ENCODE data around the gene TRIM31. TPM values are rescaled to one million over a fixed set of nuclear protein-coding genes. Genes with fewer than 3 reads are reported as not detected.
A peak's percentile ranks its signal among the peaks of the same experiment; 100 is the strongest.

TRIM31 gene
- total and polyA plus RNA-seq, 2 of the 4 experiments (the other 2 are of a cell fraction), result not detected

DNA sequence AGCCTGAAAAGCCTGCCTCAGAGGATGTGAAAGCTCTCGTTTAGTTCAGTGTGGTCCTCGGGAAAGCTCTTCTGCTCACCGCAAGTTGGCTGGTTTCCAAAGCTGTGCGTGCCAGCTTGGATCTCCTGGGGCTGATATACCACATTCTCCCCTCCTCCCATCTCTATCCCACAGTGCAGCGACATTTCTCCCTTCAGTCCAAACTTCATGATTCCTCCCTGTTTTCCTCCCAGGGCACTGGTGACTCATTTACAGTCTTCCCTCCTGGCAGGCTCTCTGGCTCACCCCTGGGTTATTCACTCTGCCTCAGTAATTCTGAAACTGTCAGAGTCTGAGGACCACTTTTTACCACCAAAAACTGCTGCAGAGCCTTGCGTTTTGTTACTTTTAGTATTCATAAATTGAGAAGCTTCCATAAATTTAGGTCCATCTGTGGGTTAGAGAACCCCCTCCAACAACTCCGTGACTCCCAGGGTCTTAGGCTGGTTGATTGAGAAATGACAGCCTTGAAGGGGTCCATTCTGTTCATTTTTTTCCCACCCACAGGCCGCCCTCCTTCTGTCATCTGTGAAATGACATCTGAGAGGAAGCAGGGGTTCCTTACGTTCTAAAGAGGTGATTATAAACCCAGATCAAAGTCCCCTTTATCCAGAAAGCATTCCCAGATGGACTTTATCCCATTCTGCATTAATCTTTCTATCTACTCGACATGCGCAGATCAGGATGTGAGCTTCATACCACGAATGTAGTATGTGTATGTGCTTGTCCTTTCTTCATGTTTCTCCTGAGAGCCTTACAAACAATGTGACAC, 42.0 kb upstream of the TRIM31 start:
- H2AFZ ChIP-seq (replicated peaks; ENCODE audit: low read length, poor library complexity), result no peak overlapping the region
- no peaks in the 10 kb centered on the region for H4K20me1 ChIP-seq (ENCODE audit: insufficient read depth, low read length)
- DNase-seq (peak; percentile 50), ATAC-seq (ENCODE audit: low read depth) (peak; percentile 85)
- dilution Hi-C loops (cut with HindIII; ENCODE audit: low sequenced_read_pairs, unreplicated experiment), result no loop called here
- no peak overlapping the region for H3K4me3 ChIP-seq (ENCODE audit: insufficient read depth, low read depth, low read length)
- no peaks in the 10 kb centered on the region for H3K79me1 ChIP-seq (ENCODE audit: low read depth in 1 of 2, low read length in 2 of 2)
- no peaks in the 10 kb centered on the region for H3K9me1 ChIP-seq (ENCODE audit: insufficient read depth, low read length)
- no peak overlapping the region for H3K4ac ChIP-seq (ENCODE audit: low read depth, low read length)
- H3K23ac ChIP-seq (ENCODE audit: low read depth, low read length), result no peak overlapping the region
- no peak overlapping the region for H3K18ac ChIP-seq (ENCODE audit: low read depth, low read length)
- 20% methylated on average over 5 of the region's 12 CpGs; no CpG with 5 or more reads in 1 of the 2 experiments for WGBS, 2 experiments (ENCODE audit: extremely low coverage in 2 of 2, insufficient read length in 1 of 2)
- H3K56ac ChIP-seq (ENCODE audit: extremely low read depth, insufficient read depth, low read length), result no peak overlapping the region
- no TSS peak for BruUV-seq (replicated peaks)
- no peak overlapping the region for H3K4me2 ChIP-seq (ENCODE audit: low read depth, low read length)
- CTCF ChIA-PET, result no interaction called here
- H3K27me3 ChIP-seq (ENCODE audit: control insufficient read depth, insufficient read depth, low read length), result peaks cover 29% of the 10 kb centered on the region
- H2AK5ac ChIP-seq (ENCODE audit: low read depth, low read length), result no peak overlapping the region
- no peak overlapping the region for H3K9ac ChIP-seq (ENCODE audit: low read depth, low read length)
- in situ Hi-C loops (cut with MboI; ENCODE audit: low sequenced_read_pairs), result no loop called here
- no peak overlapping the region for H3K14ac ChIP-seq (replicated peaks; ENCODE audit: low read depth, low read length)
- H3K4me1 ChIP-seq (ENCODE audit: control insufficient read depth, insufficient read depth, low read length), result no peaks in the 10 kb centered on the region
- H2BK120ac ChIP-seq (ENCODE audit: low read depth, low read length), result no peak overlapping the region
- H2AK9ac ChIP-seq (replicated peaks; ENCODE audit: low read depth, low read length, poor library complexity), result no peak overlapping the region
- no peak overlapping the region for H3K27ac ChIP-seq (ENCODE audit: insufficient read depth, low read length)
- H3K9me3 ChIP-seq (ENCODE audit: control insufficient read depth, insufficient read depth, low read length), result no peaks in the 10 kb centered on the region
- no peak overlapping the region for H4K8ac ChIP-seq (ENCODE audit: low read depth in 2 of 2, low read length in 2 of 2)
- POLR2A ChIA-PET (ENCODE audit: unreplicated experiment), result no interaction called here
- TF ChIP-seq BHLHE40 (IDR thresholded peaks at IDR 0.05; ENCODE audit: low read depth, low read length) (0 out of 2 replicates have a peak, but pooled peaks have one; percentile 18), MAZ (IDR thresholded peaks at IDR 0.05; ENCODE audit: borderline replicate concordance, low read depth, low read length) (no peak), FOS (IDR thresholded peaks at IDR 0.05; ENCODE audit: low read depth, low read length) (0 out of 2 replicates have a peak, but pooled peaks have one; percentile 15)
- no peak overlapping the region for H2BK5ac ChIP-seq (ENCODE audit: low read depth, low read length, poor library complexity, severe bottlenecking)
- no peak overlapping the region for H4K5ac ChIP-seq (ENCODE audit: low read depth, low read length)
- no peak overlapping the region for H2BK15ac ChIP-seq (ENCODE audit: low read depth, low read length)
- no peak overlapping the region for H4K91ac ChIP-seq (ENCODE audit: insufficient read depth, low read depth, low read length)
- no peak overlapping the region for H2BK20ac ChIP-seq (ENCODE audit: low read depth, low read length)
- intact Hi-C loops (cut with micrococcal nuclease), result no loop called here
- no peaks in the 10 kb centered on the region for H3K36me3 ChIP-seq (ENCODE audit: control insufficient read depth, insufficient read depth, low read length)
